ENCODE measurements around the gene KCNQ1. TPM values are rescaled to one million over a fixed set of nuclear protein-coding genes. Genes with fewer than 3 reads are reported as not detected.

Gene KCNQ1
- polyA plus RNA-seq, 1 donor (not counting 4 experiments of a cell fraction or from before 2014, with no cell fraction given), result not detected

GRCh38 chr11:2558861-2559526, 114.2 kb downstream of the KCNQ1 start:
- TF ChIP-seq EZH2 (IDR thresholded peaks at IDR 0.05; ENCODE audit: low read length) (no peak), CTCF (optimal IDR thresholded peaks at IDR 0.05 in 1 of 3, IDR thresholded peaks at IDR 0.05 in 1 of 3, conservative IDR thresholded peaks at IDR 0.05 in 1 of 3; ENCODE audit: extremely low read depth in 1 of 3, insufficient read depth in 2 of 3, low read length in 3 of 3) (no peak)
- Histone ChIP-seq H3K9me1 (ENCODE audit: control insufficient read depth, extremely low read depth, insufficient read depth, low read length) (no peaks in the 10 kb centered on the region), H4K20me1 (ENCODE audit: control insufficient read depth, extremely low read depth, insufficient read depth, low read length) (no peaks in the 10 kb centered on the region), H3K9ac (ENCODE audit: control insufficient read depth, extremely low read depth, insufficient read depth, low read length) (no peak overlapping the region), H3K79me2 (ENCODE audit: control insufficient read depth, insufficient read depth, low read length) (no peaks in the 10 kb centered on the region), H3K27me3 (ENCODE audit: control insufficient read depth, extremely low read depth, insufficient read depth, low read length) (peaks cover 3% of the 10 kb centered on the region), H3K9me3 (ENCODE audit: control insufficient read depth, low read depth, low read length) (no peaks in the 10 kb centered on the region), H3K27ac (ENCODE audit: control insufficient read depth, insufficient read depth, low read length) (no peak overlapping the region), H2AFZ (ENCODE audit: control insufficient read depth, low read length) (no peak overlapping the region), H3K4me2 (ENCODE audit: control insufficient read depth, extremely low read depth, insufficient read depth, low read depth, low read length) (no peak overlapping the region), H3K36me3 (ENCODE audit: control insufficient read depth in 2 of 2, extremely low read depth in 1 of 2, insufficient read depth in 2 of 2, low read length in 2 of 2) (no peaks in the 10 kb centered on the region), H3K4me1 (ENCODE audit: control insufficient read depth, extremely low read depth, insufficient read depth, low read length) (no peaks in the 10 kb centered on the region), H3K4me3 (ENCODE audit: control insufficient read depth in 2 of 3, extremely low read depth in 1 of 3, insufficient read depth in 2 of 3, low read depth in 1 of 3, low read length in 3 of 3) (no peak overlapping the region)
- DNase-seq (ENCODE audit: low read depth, low spot score), result no peak
- dilution Hi-C loops (cut with MboI; ENCODE audit: extremely low pct_ligation_motif_present, low sequenced_read_pairs), result no loop called here
- no peak for FAIRE-seq

GRCh38 chr11:2559527-2560311, 114.9 kb downstream of the KCNQ1 start:
- Histone ChIP-seq H3K9me1 (ENCODE audit: control insufficient read depth, extremely low read depth, insufficient read depth, low read length) (no peaks in the 10 kb centered on the region), H4K20me1 (ENCODE audit: control insufficient read depth, extremely low read depth, insufficient read depth, low read length) (no peaks in the 10 kb centered on the region), H2AFZ (ENCODE audit: control insufficient read depth, low read length) (no peak overlapping the region), H3K9ac (ENCODE audit: control insufficient read depth, extremely low read depth, insufficient read depth, low read length) (no peak overlapping the region), H3K4me3 (ENCODE audit: control insufficient read depth in 2 of 3, extremely low read depth in 1 of 3, insufficient read depth in 2 of 3, low read depth in 1 of 3, low read length in 3 of 3) (no peak overlapping the region), H3K4me2 (ENCODE audit: control insufficient read depth, extremely low read depth, insufficient read depth, low read depth, low read length) (no peak overlapping the region), H3K27ac (ENCODE audit: control insufficient read depth, insufficient read depth, low read length) (no peak overlapping the region), H3K79me2 (ENCODE audit: control insufficient read depth, insufficient read depth, low read length) (no peaks in the 10 kb centered on the region), H3K9me3 (ENCODE audit: control insufficient read depth, low read depth, low read length) (no peaks in the 10 kb centered on the region), H3K36me3 (ENCODE audit: control insufficient read depth in 2 of 2, extremely low read depth in 1 of 2, insufficient read depth in 2 of 2, low read length in 2 of 2) (no peaks in the 10 kb centered on the region), H3K4me1 (ENCODE audit: control insufficient read depth, extremely low read depth, insufficient read depth, low read length) (no peaks in the 10 kb centered on the region), H3K27me3 (ENCODE audit: control insufficient read depth, extremely low read depth, insufficient read depth, low read length) (peaks cover 2% of the 10 kb centered on the region)
- TF ChIP-seq CTCF (optimal IDR thresholded peaks at IDR 0.05 in 1 of 3, IDR thresholded peaks at IDR 0.05 in 1 of 3, conservative IDR thresholded peaks at IDR 0.05 in 1 of 3; ENCODE audit: extremely low read depth in 1 of 3, insufficient read depth in 2 of 3, low read length in 3 of 3) (no peak), EZH2 (IDR thresholded peaks at IDR 0.05; ENCODE audit: low read length) (no peak)
- FAIRE-seq (no peak), DNase-seq (ENCODE audit: low read depth, low spot score) (no peak)
- dilution Hi-C loops (cut with MboI; ENCODE audit: extremely low pct_ligation_motif_present, low sequenced_read_pairs), result no loop called here

Measured in keratinocyte (primary cell).